Measurements from ENCODE around the gene ICA1.

- TF ChIP-seq GLI2 (tag by site-specific recombination; IDR thresholded peaks at IDR 0.05; ENCODE audit: borderline replicate concordance, low read depth): no peak
- TF ChIP-seq ZNF274 (IDR thresholded peaks at IDR 0.05; ENCODE audit: low read length): no peak
- TF ChIP-seq ZNF274 (tag by site-specific recombination; IDR thresholded peaks at IDR 0.05; ENCODE audit: borderline replicate concordance): no peak
- TF ChIP-seq ZNF555 (tag by site-specific recombination; conservative IDR thresholded peaks at IDR 0.05): no peak
- TF ChIP-seq TCF7L2 (IDR thresholded peaks at IDR 0.05; ENCODE audit: borderline replicate concordance, low read depth, low read length): no peak
- TF ChIP-seq CTCF (tag by site-specific recombination; IDR thresholded peaks at IDR 0.05): no peak
- no peak for TF ChIP-seq ZNF704 (tag by site-specific recombination; IDR thresholded peaks at IDR 0.05)
- no peak for TF ChIP-seq EGR2 (tag by site-specific recombination; IDR thresholded peaks at IDR 0.05; ENCODE audit: low read depth)
These were observed 102.4 kb downstream of the ICA1 start for GRCh38 chr7:8159595-8159994.

All from HEK293 (cell line).